PC-3 (cell line): ENCODE data around the gene ABO. TPM values are rescaled to one million over a fixed set of nuclear protein-coding genes. Genes with fewer than 3 reads are reported as not detected.

Source experiments
- ATAC-seq: fragments of 200-7000 bp; cut with Tn5 transposase; 2 replicates; pipeline ENCODE4 v1.9.1; 2020; ENCODE audit warnings: mild to moderate bottlenecking, moderate library complexity
- BruUV-seq: library from RNA; stranded (reverse); fragments of 400-500 nt; replicated peaks from 2 replicates; lab custom pipeline; 2021; lab: Mats Ljungman, UMichigan
- CTCF ChIA-PET: fragments of 300-600 bp; sonication (Branson Sonifier 250); formaldehyde crosslinking; loops from one replicate; lab custom pipeline; 2022; ENCODE audit warnings: antibody characterized with exemption; lab: Charles Lee
- POLR2A ChIA-PET: fragments of 300-600 bp; sonication (Branson Sonifier 250); formaldehyde crosslinking; loops from one replicate; lab custom pipeline; 2022; ENCODE audit warnings: antibody characterized with exemption; ENCODE audit not compliant: unreplicated experiment; lab: Charles Lee
- DNase-seq: peaks from one replicate; pipeline ENCODE4 v3.0.0-alpha.2; 2015
- H2AFZ ChIP-seq: fragments of 300-600 bp; sonication (generic); 2 replicates; pipeline ENCODE4 v1.6.0; 2016; ENCODE audit warnings: antibody characterized with exemption, low read length
- H3F3A ChIP-seq: fragments of 300-600 bp; sonication (generic); one replicate; pipeline ENCODE4 v1.6.0; 2017; ENCODE audit warnings: antibody characterized with exemption, low read length, control low read depth, mild to moderate bottlenecking; ENCODE audit not compliant: unreplicated experiment
- H3K27ac ChIP-seq: fragments of 300-600 bp; sonication (generic); 2 replicates; pipeline ENCODE4 v1.5.1; 2016; ENCODE audit warnings: mild to moderate bottlenecking, low read length
- H3K27me3 ChIP-seq: fragments of 300-600 bp; sonication (generic); 2 replicates; pipeline ENCODE4 v1.6.1; 2016; ENCODE audit warnings: low read length, mixed read lengths
- H3K36me3 ChIP-seq: fragments of 300-600 bp; sonication (generic); 2 replicates; pipeline ENCODE4 v1.6.1; 2016; ENCODE audit warnings: low read depth, mixed run types, low read length, mixed read lengths
- H3K4me1 ChIP-seq: fragments of 300-600 bp; sonication (generic); 2 replicates; pipeline ENCODE4 v1.5.1; 2016; ENCODE audit warnings: low read length; ENCODE audit not compliant: insufficient read depth
- H3K4me2 ChIP-seq: fragments of 300-600 bp; sonication (generic); 2 replicates; pipeline ENCODE4 v1.6.0; 2016; ENCODE audit warnings: low read length
- H3K4me3 ChIP-seq: fragments of 300-600 bp; sonication (generic); 2 replicates; pipeline ENCODE4 v1.5.1; 2016; ENCODE audit warnings: mild to moderate bottlenecking, low read length, mixed read lengths
- H3K79me2 ChIP-seq: fragments of 300-600 bp; sonication (generic); 2 replicates; pipeline ENCODE4 v1.6.1; 2017; ENCODE audit warnings: low read length, mixed read lengths
- H3K9ac ChIP-seq: fragments of 300-600 bp; sonication (generic); 2 replicates; pipeline ENCODE4 v1.6.0; 2016; ENCODE audit warnings: mild to moderate bottlenecking, low read length
- H3K9me2 ChIP-seq: fragments of 300-600 bp; sonication (generic); replicated peaks from 2 replicates; pipeline ENCODE4 v1.6.1; 2016; ENCODE audit warnings: mixed run types, low read length, mixed read lengths
- H3K9me3 ChIP-seq: fragments of 300-600 bp; sonication (generic); 2 replicates; pipeline ENCODE4 v1.6.1; 2016; ENCODE audit warnings: low read length, mixed read lengths
- H4K20me1 ChIP-seq: fragments of 300-600 bp; sonication (generic); 2 replicates; pipeline ENCODE4 v1.6.1; 2016; ENCODE audit warnings: low read length, mixed read lengths
- EZH2 ChIP-seq: fragments of 300-600 bp; sonication (generic); IDR thresholded peaks from one replicate; pipeline ENCODE4 v1.6.1; 2017; ENCODE audit warnings: antibody characterized with exemption, mild to moderate bottlenecking, low read length; ENCODE audit not compliant: unreplicated experiment
- EZH2phosphoT487 ChIP-seq: fragments of 300-600 bp; sonication (generic); IDR thresholded peaks from 2 replicates; pipeline ENCODE4 v1.6.1; 2018; ENCODE audit warnings: mild to moderate bottlenecking, antibody characterized with exemption, low read length, borderline replicate concordance
- intact Hi-C: fragments of 100-400 bp; cut with micrococcal nuclease; formaldehyde crosslinking; loops from 2 replicates; pipeline ENCODE4 v1.9.0; 2023
- total RNA-seq: library from RNA; depleted of rRNA; stranded (reverse); fragments of >200 nt; gene quantifications from 2 replicates; pipeline ENCODE4 v1.2.3, GENCODE V29; 2014
- TF ChIP-seq, protein P1 (sequence below): fragments of 300-600 bp; sonication (generic); conservative IDR thresholded peaks from 2 replicates; pipeline ENCODE4 v1.5.1; 2017; ENCODE audit warnings: antibody characterized with exemption, low read depth, mild to moderate bottlenecking, low read length

ABO gene
- total RNA-seq, 1 experiment from 2014 or later: not detected

DNA sequence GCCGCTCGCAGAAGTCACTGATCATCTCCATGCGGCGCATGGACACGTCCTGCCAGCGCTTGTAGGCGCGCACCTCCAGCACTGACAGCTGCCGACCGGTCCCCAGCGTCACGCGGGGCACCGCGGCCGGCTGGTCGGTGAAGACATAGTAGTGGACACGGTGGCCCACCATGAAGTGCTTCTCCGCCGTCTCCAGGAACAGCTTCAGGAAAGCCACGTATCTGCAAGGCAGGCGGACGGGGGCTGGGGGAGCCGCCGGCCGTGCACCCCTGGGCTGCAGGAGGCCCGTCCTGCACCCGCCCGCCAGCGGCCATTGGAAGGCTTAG is 18.9 kb downstream of the ABO start:
- Histone ChIP-seq H3K27ac (no peak overlapping the region), H2AFZ (no peak overlapping the region), H3K36me3 (no peaks in the 10 kb centered on the region), H3K9me2 (no peaks in the 10 kb centered on the region), H3K4me1 (peaks cover 21% of the 10 kb centered on the region), H4K20me1 (no peaks in the 10 kb centered on the region), H3K79me2 (no peaks in the 10 kb centered on the region), H3K9ac (no peak overlapping the region), H3F3A (no peaks in the 10 kb centered on the region), H3K4me2 (no peak overlapping the region), H3K9me3 (no peaks in the 10 kb centered on the region), H3K4me3 (no peak overlapping the region), H3K27me3 (no peaks in the 10 kb centered on the region)
- intact Hi-C loops: no loop called here
- no peak for ATAC-seq
- DNase-seq: no peak
- ChIA-PET CTCF (no interaction called here), POLR2A (no interaction called here)
- no peak for TF ChIP-seq EZH2phosphoT487
- TF ChIP-seq, protein P1, sequence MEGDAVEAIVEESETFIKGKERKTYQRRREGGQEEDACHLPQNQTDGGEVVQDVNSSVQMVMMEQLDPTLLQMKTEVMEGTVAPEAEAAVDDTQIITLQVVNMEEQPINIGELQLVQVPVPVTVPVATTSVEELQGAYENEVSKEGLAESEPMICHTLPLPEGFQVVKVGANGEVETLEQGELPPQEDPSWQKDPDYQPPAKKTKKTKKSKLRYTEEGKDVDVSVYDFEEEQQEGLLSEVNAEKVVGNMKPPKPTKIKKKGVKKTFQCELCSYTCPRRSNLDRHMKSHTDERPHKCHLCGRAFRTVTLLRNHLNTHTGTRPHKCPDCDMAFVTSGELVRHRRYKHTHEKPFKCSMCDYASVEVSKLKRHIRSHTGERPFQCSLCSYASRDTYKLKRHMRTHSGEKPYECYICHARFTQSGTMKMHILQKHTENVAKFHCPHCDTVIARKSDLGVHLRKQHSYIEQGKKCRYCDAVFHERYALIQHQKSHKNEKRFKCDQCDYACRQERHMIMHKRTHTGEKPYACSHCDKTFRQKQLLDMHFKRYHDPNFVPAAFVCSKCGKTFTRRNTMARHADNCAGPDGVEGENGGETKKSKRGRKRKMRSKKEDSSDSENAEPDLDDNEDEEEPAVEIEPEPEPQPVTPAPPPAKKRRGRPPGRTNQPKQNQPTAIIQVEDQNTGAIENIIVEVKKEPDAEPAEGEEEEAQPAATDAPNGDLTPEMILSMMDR: no peak
- no peak for TF ChIP-seq EZH2
- BruUV-seq: no TSS peak

DNA sequence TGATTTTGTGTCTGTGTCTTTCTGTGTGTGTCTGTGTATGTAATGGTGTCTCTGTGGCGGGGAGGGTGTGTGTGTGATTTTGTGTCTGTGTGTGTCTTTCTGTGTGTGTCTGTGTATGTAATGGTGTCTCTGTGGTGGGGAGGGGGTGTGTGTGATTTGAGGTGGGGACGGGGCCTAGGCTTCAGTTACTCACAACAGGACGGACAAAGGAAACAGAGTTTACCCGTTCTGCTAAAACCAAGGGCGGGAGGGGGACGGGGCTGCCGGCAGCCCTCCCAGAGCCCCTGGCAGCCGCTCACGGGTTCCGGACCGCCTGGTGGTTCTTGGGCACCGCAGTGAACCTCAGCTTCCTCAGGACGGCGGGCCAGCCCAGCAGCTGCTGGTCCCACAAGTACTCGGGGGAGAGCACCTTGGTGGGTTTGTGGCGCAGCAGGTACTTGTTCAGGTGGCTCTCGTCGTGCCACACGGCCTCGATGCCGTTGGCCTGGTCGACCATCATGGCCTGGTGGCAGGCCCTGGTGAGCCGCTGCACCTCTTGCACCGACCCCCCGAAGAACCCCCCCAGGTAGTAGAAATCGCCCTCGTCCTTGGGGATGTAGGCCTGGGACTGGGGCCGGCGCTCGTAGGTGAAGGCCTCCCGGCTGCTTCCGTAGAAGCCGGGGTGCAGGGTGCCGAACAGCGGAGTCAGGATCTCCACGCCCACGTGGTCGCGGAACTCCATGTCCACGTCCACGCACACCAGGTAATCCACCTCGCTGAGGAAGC is 19.4 kb downstream of the ABO start:
- no peak overlapping the region for H3K27ac ChIP-seq
- no peaks in the 10 kb centered on the region for H3K36me3 ChIP-seq
- no peak overlapping the region for H3K9ac ChIP-seq
- BruUV-seq: no TSS peak
- no peaks in the 10 kb centered on the region for H3K27me3 ChIP-seq
- DNase-seq (no peak), ATAC-seq (no peak)
- no peak overlapping the region for H3K4me3 ChIP-seq
- H3K4me1 ChIP-seq: peaks cover 26% of the 10 kb centered on the region
- intact Hi-C loops: no loop called here
- CTCF ChIA-PET: no interaction called here
- H4K20me1 ChIP-seq: no peaks in the 10 kb centered on the region
- no peaks in the 10 kb centered on the region for H3K79me2 ChIP-seq
- H3K4me2 ChIP-seq: no peak overlapping the region
- H3K9me3 ChIP-seq: no peaks in the 10 kb centered on the region
- H3K9me2 ChIP-seq: no peaks in the 10 kb centered on the region
- POLR2A ChIA-PET: no interaction called here
- no peak for TF ChIP-seq EZH2phosphoT487
- TF ChIP-seq EZH2: no peak
- TF ChIP-seq, protein P1: no peak
- H2AFZ ChIP-seq: no peak overlapping the region
- H3F3A ChIP-seq: no peaks in the 10 kb centered on the region

DNA sequence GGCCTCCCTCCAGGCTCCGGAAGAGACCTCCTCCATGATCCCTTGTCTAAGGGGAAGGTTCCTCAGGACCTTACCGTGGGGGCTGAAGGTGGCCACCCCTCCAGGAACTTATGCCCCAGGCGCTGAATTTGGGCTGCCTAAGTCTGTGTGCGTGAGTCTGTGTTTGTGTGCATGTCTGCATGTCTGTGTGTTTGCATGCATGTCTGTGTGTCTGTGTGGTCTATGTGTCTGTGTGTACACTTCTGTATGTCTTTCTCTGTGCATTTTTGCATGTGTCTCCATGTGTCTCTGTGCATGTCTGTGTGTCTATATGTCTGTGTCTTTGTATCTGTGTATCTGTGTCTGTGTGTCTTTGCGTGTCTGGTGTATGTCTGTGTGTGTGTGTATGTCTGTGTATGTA is 20.5 kb downstream of the ABO start:
- no peaks in the 10 kb centered on the region for H4K20me1 ChIP-seq
- no peak for DNase-seq
- no TSS peak for BruUV-seq
- H3K36me3 ChIP-seq: no peaks in the 10 kb centered on the region
- no peaks in the 10 kb centered on the region for H3K9me3 ChIP-seq
- TF ChIP-seq, protein P1: no peak
- TF ChIP-seq EZH2: no peak
- no peak for TF ChIP-seq EZH2phosphoT487
- H3K4me3 ChIP-seq: no peak overlapping the region
- no peaks in the 10 kb centered on the region for H3K9me2 ChIP-seq
- no peaks in the 10 kb centered on the region for H3F3A ChIP-seq
- H3K4me1 ChIP-seq: peaks cover 31% of the 10 kb centered on the region
- ATAC-seq: no peak
- intact Hi-C loops: no loop called here
- ChIA-PET CTCF (no interaction called here), POLR2A (no interaction called here)
- no peak overlapping the region for H2AFZ ChIP-seq
- no peak overlapping the region for H3K9ac ChIP-seq
- H3K4me2 ChIP-seq: no peak overlapping the region
- no peaks in the 10 kb centered on the region for H3K79me2 ChIP-seq
- no peak overlapping the region for H3K27ac ChIP-seq
- H3K27me3 ChIP-seq: no peaks in the 10 kb centered on the region
